Trophoblast cell (in vitro differentiated cells and primary cell): ENCODE measurements around the gene MOB3A.

Experiments used
- DNase-seq, 2 donors: peaks; one replicate each; pipeline ENCODE4 v3.0.0-alpha.2; 2016
- H2AFZ ChIP-seq: 2 replicates; pipeline ENCODE4 v1.6.1; 2013; ENCODE audit warnings: low read length, moderate library complexity, mild to moderate bottlenecking; ENCODE audit not compliant: insufficient read depth, poor library complexity
- H2AK5ac ChIP-seq: 2 replicates; pipeline ENCODE4 v1.6.1; 2013; ENCODE audit warnings: mild to moderate bottlenecking, low read length
- H2BK120ac ChIP-seq: 2 replicates; pipeline ENCODE4 v1.6.1; 2013; ENCODE audit warnings: low read length, mild to moderate bottlenecking, moderate library complexity; ENCODE audit not compliant: insufficient read depth, poor library complexity
- H2BK12ac ChIP-seq: 2 replicates; pipeline ENCODE4 v1.6.1; 2013; ENCODE audit warnings: mild to moderate bottlenecking, low read length, moderate library complexity
- H2BK5ac ChIP-seq: 2 replicates; pipeline ENCODE4 v1.6.1; 2013; ENCODE audit warnings: low read length, low read depth, moderate library complexity, mild to moderate bottlenecking; ENCODE audit not compliant: poor library complexity
- H3K14ac ChIP-seq: 2 replicates; pipeline ENCODE4 v1.6.1; 2013; ENCODE audit warnings: mild to moderate bottlenecking, low read length
- H3K18ac ChIP-seq: 2 replicates; pipeline ENCODE4 v1.6.1; 2013; ENCODE audit warnings: mild to moderate bottlenecking, low read length
- H3K23ac ChIP-seq: 2 replicates; pipeline ENCODE4 v1.6.1; 2013; ENCODE audit warnings: low read length
- H3K27ac ChIP-seq: 2 replicates; pipeline ENCODE4 v1.5.1; 2013; ENCODE audit warnings: low read depth, mild to moderate bottlenecking, inconsistent platforms, low read length, moderate library complexity
- H3K27me3 ChIP-seq: 2 replicates; pipeline ENCODE4 v1.6.1; 2013; ENCODE audit warnings: inconsistent platforms, mild to moderate bottlenecking, low read length, moderate library complexity; ENCODE audit not compliant: insufficient read depth
- H3K36me3 ChIP-seq, 2 experiments: 1 replicate in 1 of 2; 2 replicates in 1 of 2; pipeline ENCODE4 v1.6.1; 2013; ENCODE audit warnings: low read length in 2 of 2, mild to moderate bottlenecking in 2 of 2, moderate library complexity in 1 of 2; ENCODE audit not compliant: insufficient read depth in 2 of 2, control insufficient read depth in 1 of 2
- H3K4ac ChIP-seq: 2 replicates; pipeline ENCODE4 v1.6.1; 2013; ENCODE audit warnings: low read depth, mild to moderate bottlenecking, low read length, moderate library complexity
- H3K4me1 ChIP-seq, 2 experiments: 1 replicate in 1 of 2; 2 replicates in 1 of 2; pipeline ENCODE4 v1.6.1; 2013; ENCODE audit warnings: low read length in 2 of 2, mild to moderate bottlenecking in 2 of 2, moderate library complexity in 1 of 2; ENCODE audit not compliant: insufficient read depth in 2 of 2, control insufficient read depth in 1 of 2
- H3K4me2 ChIP-seq: 2 replicates; pipeline ENCODE4 v1.6.1; 2013; ENCODE audit warnings: inconsistent platforms, mild to moderate bottlenecking, low read length, moderate library complexity
- H3K4me3 ChIP-seq: 2 replicates; pipeline ENCODE4 v1.5.1; 2013; ENCODE audit warnings: mild to moderate bottlenecking, low read depth, low read length, inconsistent platforms
- H3K79me1 ChIP-seq: one replicate; pipeline ENCODE4 v1.6.1; 2013; ENCODE audit warnings: low read length
- H3K79me2 ChIP-seq: 2 replicates; pipeline ENCODE4 v1.6.1; 2013; ENCODE audit warnings: low read length, mild to moderate bottlenecking; ENCODE audit not compliant: control insufficient read depth, insufficient read depth, poor library complexity
- H3K9ac ChIP-seq: 2 replicates; pipeline ENCODE4 v1.6.1; 2013; ENCODE audit warnings: mild to moderate bottlenecking, low read length
- H3K9me3 ChIP-seq: 2 replicates; pipeline ENCODE4 v1.6.1; 2013; ENCODE audit warnings: low read depth, mild to moderate bottlenecking, control low read depth, inconsistent platforms, low read length; ENCODE audit not compliant: insufficient read depth
- H4K12ac ChIP-seq: 2 replicates; pipeline ENCODE4 v1.6.1; 2013; ENCODE audit warnings: low read depth, mild to moderate bottlenecking, low read length, moderate library complexity
- H4K8ac ChIP-seq: 2 replicates; pipeline ENCODE4 v1.6.1; 2013; ENCODE audit warnings: low read depth, mild to moderate bottlenecking, low read length, moderate library complexity
- H4K91ac ChIP-seq: one replicate; pipeline ENCODE4 v1.6.1; 2013; ENCODE audit warnings: low read depth, mild to moderate bottlenecking, low read length, moderate library complexity
- WGBS: extraction: QIAGEN DNeasy Blood & Tissue Kit; methylation state at CpG from one replicate; pipeline ENCODE4 v1.1.7; 2013; ENCODE audit warnings: missing lambda C conversion rate; ENCODE audit not compliant: insufficient read length, insufficient coverage; ENCODE audit errors: extremely low coverage; 5-methylcytosine and 5-hydroxymethylcytosine counted together

MOB3A gene

GRCh38 chr19:2079076-2079864, 16.9 kb downstream of the MOB3A start:
- H3K4ac ChIP-seq: no peak overlapping the region
- WGBS: no CpG with 5 or more reads among the region's 32 CpGs
- peaks cover 67 to 71% of the 10 kb centered on the region in 2 experiments for H3K36me3 ChIP-seq
- no peak overlapping the region for H3K14ac ChIP-seq
- no peak overlapping the region for H4K8ac ChIP-seq
- H3K18ac ChIP-seq: no peak overlapping the region
- H4K12ac ChIP-seq: no peak overlapping the region
- no peak overlapping the region for H4K91ac ChIP-seq
- H2BK5ac ChIP-seq: no peak overlapping the region
- no peak overlapping the region for H2AK5ac ChIP-seq
- H3K79me2 ChIP-seq: no peaks in the 10 kb centered on the region
- no peak overlapping the region for H3K27ac ChIP-seq
- no peaks in the 10 kb centered on the region for H3K27me3 ChIP-seq
- no peak overlapping the region for H3K4me2 ChIP-seq
- H3K9ac ChIP-seq: no peak overlapping the region
- peaks cover 2% of the 10 kb centered on the region for H3K9me3 ChIP-seq
- no peak overlapping the region for H3K4me3 ChIP-seq
- no peak overlapping the region for H2AFZ ChIP-seq
- H3K23ac ChIP-seq: no peak overlapping the region
- no peak for DNase-seq
- no peak overlapping the region for H2BK12ac ChIP-seq
- H2BK120ac ChIP-seq: no peak overlapping the region
- no peaks in the 10 kb centered on the region for H3K79me1 ChIP-seq
- H3K4me1 ChIP-seq: no peaks in the 10 kb centered on the region

GRCh38 chr19:2077833-2078619, 18.1 kb downstream of the MOB3A start:
- no CpG with 5 or more reads among the region's 44 CpGs for WGBS
- Histone ChIP-seq H3K27ac (no peak overlapping the region), H3K79me2 (no peaks in the 10 kb centered on the region), H4K12ac (no peak overlapping the region), H3K18ac (no peak overlapping the region), H2AK5ac (no peak overlapping the region), H3K9me3 (peaks cover 2% of the 10 kb centered on the region), H2BK120ac (no peak overlapping the region), H3K4ac (no peak overlapping the region), H2BK5ac (no peak overlapping the region), H3K4me2 (no peak overlapping the region), H2AFZ (no peak overlapping the region), H3K9ac (no peak overlapping the region), H4K91ac (no peak overlapping the region), H4K8ac (no peak overlapping the region), H3K36me3 (peaks cover 63 to 69% of the 10 kb centered on the region in 2 experiments), H3K4me3 (no peak overlapping the region), H3K4me1 (no peaks in the 10 kb centered on the region), H3K79me1 (no peaks in the 10 kb centered on the region), H2BK12ac (no peak overlapping the region), H3K14ac (no peak overlapping the region), H3K23ac (no peak overlapping the region), H3K27me3 (no peaks in the 10 kb centered on the region)
- peak; percentile 25 to 50 for DNase-seq

- Histone ChIP-seq H3K9ac (no peak overlapping the region), H2BK12ac (no peak overlapping the region), H2BK5ac (no peak overlapping the region), H4K91ac (no peak overlapping the region), H2AK5ac (no peak overlapping the region), H3K4me3 (no peak overlapping the region), H3K79me2 (no peaks in the 10 kb centered on the region), H3K9me3 (peaks cover 2% of the 10 kb centered on the region), H2BK120ac (no peak overlapping the region), H3K27ac (no peak overlapping the region), H3K79me1 (no peaks in the 10 kb centered on the region), H3K36me3 (peaks cover 65 to 72% of the 10 kb centered on the region in 2 experiments), H3K27me3 (no peaks in the 10 kb centered on the region), H4K8ac (no peak overlapping the region), H3K23ac (no peak overlapping the region), H2AFZ (no peak overlapping the region), H3K4me1 (no peaks in the 10 kb centered on the region), H3K14ac (no peak overlapping the region), H4K12ac (no peak overlapping the region), H3K18ac (no peak overlapping the region), H3K4me2 (no peak overlapping the region), H3K4ac (no peak overlapping the region)
- WGBS: no CpG with 5 or more reads among the region's 7 CpGs
- DNase-seq: no peak
Observed at GRCh38 chr19:2077398-2077797, 18.7 kb downstream of the MOB3A start.

- no peak for DNase-seq
- no peak overlapping the region for H3K4me2 ChIP-seq
- no peak overlapping the region for H3K27ac ChIP-seq
- no peak overlapping the region for H4K91ac ChIP-seq
- H3K27me3 ChIP-seq: no peaks in the 10 kb centered on the region
- H2BK5ac ChIP-seq: no peak overlapping the region
- no peak overlapping the region for H2BK12ac ChIP-seq
- H2AFZ ChIP-seq: no peak overlapping the region
- peaks cover 66 to 72% of the 10 kb centered on the region in 2 experiments for H3K36me3 ChIP-seq
- H4K12ac ChIP-seq: no peak overlapping the region
- no peak overlapping the region for H3K9ac ChIP-seq
- no peaks in the 10 kb centered on the region for H3K4me1 ChIP-seq
- H3K9me3 ChIP-seq: peaks cover 2% of the 10 kb centered on the region
- WGBS: no CpG with 5 or more reads among the region's 32 CpGs
- H3K79me2 ChIP-seq: no peaks in the 10 kb centered on the region
- no peaks in the 10 kb centered on the region for H3K79me1 ChIP-seq
- no peak overlapping the region for H3K4me3 ChIP-seq
- no peak overlapping the region for H3K23ac ChIP-seq
- no peak overlapping the region for H3K4ac ChIP-seq
- H3K18ac ChIP-seq: no peak overlapping the region
- no peak overlapping the region for H2BK120ac ChIP-seq
- H2AK5ac ChIP-seq: no peak overlapping the region
- H4K8ac ChIP-seq: no peak overlapping the region
- H3K14ac ChIP-seq: no peak overlapping the region
Observed at GRCh38 chr19:2076526-2076944, 19.6 kb downstream of the MOB3A start.
